Endothelial cell of umbilical vein (primary cell): Measurements from ENCODE around the gene MAT1A.

Experiments
- EZH2 ChIP-seq: IDR thresholded peaks from 2 replicates; pipeline ENCODE4 v1.6.1; 2012; ENCODE audit warnings: borderline replicate concordance, low read depth, mild to moderate bottlenecking, moderate library complexity, low read length, inconsistent platforms; ENCODE audit not compliant: severe bottlenecking
- FOS ChIP-seq: IDR thresholded peaks from 2 replicates; pipeline ENCODE4 v1.6.1; 2011; ENCODE audit warnings: mild to moderate bottlenecking, low read length, moderate library complexity, borderline replicate concordance; ENCODE audit not compliant: insufficient read depth
- GATA2 ChIP-seq: IDR thresholded peaks from 2 replicates; pipeline ENCODE4 v1.7.0; 2011; ENCODE audit warnings: low read depth, mild to moderate bottlenecking, moderate library complexity, mixed read lengths, low read length; ENCODE audit not compliant: insufficient read length, insufficient read depth
- POLR2A ChIP-seq: IDR thresholded peaks from 2 replicates; pipeline ENCODE4 v1.6.1; 2012; ENCODE audit warnings: low read depth, mild to moderate bottlenecking, control low read depth, low read length
- TF ChIP-seq, protein P1 (sequence below), 2 donors: IDR thresholded peaks; 1 replicate in 1 of 2; 2 replicates in 1 of 2; pipeline ENCODE4 v1.5.1; 2011; ENCODE audit warnings: low read length in 2 of 2, mild to moderate bottlenecking in 2 of 2, moderate library complexity in 2 of 2, control low read depth in 1 of 2, inconsistent platforms in 1 of 2, low read depth in 1 of 2; ENCODE audit not compliant: insufficient read depth in 1 of 2; ENCODE audit errors: extremely low read depth in 1 of 2
- TF ChIP-seq, protein P2 (sequence below): IDR thresholded peaks from 2 replicates; pipeline ENCODE4 v1.6.1; 2011; ENCODE audit not compliant: insufficient read depth, insufficient read length

- TF ChIP-seq, protein P1, sequence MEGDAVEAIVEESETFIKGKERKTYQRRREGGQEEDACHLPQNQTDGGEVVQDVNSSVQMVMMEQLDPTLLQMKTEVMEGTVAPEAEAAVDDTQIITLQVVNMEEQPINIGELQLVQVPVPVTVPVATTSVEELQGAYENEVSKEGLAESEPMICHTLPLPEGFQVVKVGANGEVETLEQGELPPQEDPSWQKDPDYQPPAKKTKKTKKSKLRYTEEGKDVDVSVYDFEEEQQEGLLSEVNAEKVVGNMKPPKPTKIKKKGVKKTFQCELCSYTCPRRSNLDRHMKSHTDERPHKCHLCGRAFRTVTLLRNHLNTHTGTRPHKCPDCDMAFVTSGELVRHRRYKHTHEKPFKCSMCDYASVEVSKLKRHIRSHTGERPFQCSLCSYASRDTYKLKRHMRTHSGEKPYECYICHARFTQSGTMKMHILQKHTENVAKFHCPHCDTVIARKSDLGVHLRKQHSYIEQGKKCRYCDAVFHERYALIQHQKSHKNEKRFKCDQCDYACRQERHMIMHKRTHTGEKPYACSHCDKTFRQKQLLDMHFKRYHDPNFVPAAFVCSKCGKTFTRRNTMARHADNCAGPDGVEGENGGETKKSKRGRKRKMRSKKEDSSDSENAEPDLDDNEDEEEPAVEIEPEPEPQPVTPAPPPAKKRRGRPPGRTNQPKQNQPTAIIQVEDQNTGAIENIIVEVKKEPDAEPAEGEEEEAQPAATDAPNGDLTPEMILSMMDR (IDR thresholded peaks at IDR 0.05; ENCODE audit: extremely low read depth in 1 of 2, insufficient read depth in 1 of 2, low read depth in 1 of 2, low read length in 2 of 2), result no peak
- no peak for TF ChIP-seq POLR2A
- no peak for TF ChIP-seq FOS
- no peak for TF ChIP-seq EZH2
- TF ChIP-seq GATA2, result no peak
- TF ChIP-seq, protein P2, sequence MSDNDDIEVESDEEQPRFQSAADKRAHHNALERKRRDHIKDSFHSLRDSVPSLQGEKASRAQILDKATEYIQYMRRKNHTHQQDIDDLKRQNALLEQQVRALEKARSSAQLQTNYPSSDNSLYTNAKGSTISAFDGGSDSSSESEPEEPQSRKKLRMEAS, result no peak
Observed at GRCh38 chr10:80288849-80289248, 609 bp downstream of the MAT1A start.
